CD4-positive, alpha-beta T cell (primary cell): ENCODE measurements around the gene SYTL4. TPM values are rescaled to one million over a fixed set of nuclear protein-coding genes. Genes with fewer than 3 reads are reported as not detected.
"Not testable (repeated sequence)": the region's sequence is repeated elsewhere in the genome, so short reads cannot be mapped to it uniquely, and the experiment has no call there.

Source experiments
- ATAC-seq: fragments of 200-7000 bp; cut with Tn5 transposase; one replicate; pipeline ENCODE4 v1.10.0; 2022; ENCODE audit warnings: mild to moderate bottlenecking; ENCODE audit not compliant: poor library complexity
- CTCF ChIA-PET: fragments of 350-600 bp; sonication (Branson Sonifier 250); formaldehyde crosslinking; loops from one replicate; lab custom pipeline; 2021; ENCODE audit warnings: antibody characterized with exemption, inconsistent platforms; lab: Charles Lee
- POLR2A ChIA-PET: fragments of 350-600 bp; sonication (Branson Sonifier 250); formaldehyde crosslinking; loops from one replicate; lab custom pipeline; 2021; ENCODE audit warnings: antibody characterized with exemption, inconsistent platforms; lab: Charles Lee
- DNase-seq, 14 experiments: peaks; one replicate each; pipeline ENCODE4 v3.0.0-alpha.2; 2013 to 2020; ENCODE audit warnings: mixed read lengths in 2 of 14
- H3K27ac ChIP-seq, 2 donors: one replicate each; pipeline versions ENCODE4 v1.5.1 to v1.7.0; 2013; ENCODE audit warnings: low read length in 2 of 2, low read depth in 1 of 2, mild to moderate bottlenecking in 1 of 2
- H3K27me3 ChIP-seq, 2 experiments: 1 replicate in 1 of 2; 2 replicates in 1 of 2; pipeline versions ENCODE4 v1.6.1 to v1.7.0; 2013; ENCODE audit warnings: low read length in 2 of 2, control low read depth in 1 of 2, mild to moderate bottlenecking in 1 of 2, moderate library complexity in 1 of 2; ENCODE audit not compliant: insufficient read depth in 2 of 2, control insufficient read depth in 1 of 2
- H3K36me3 ChIP-seq: one replicate; pipeline ENCODE4 v1.6.1; 2013; ENCODE audit warnings: low read length, control low read depth; ENCODE audit not compliant: insufficient read depth
- H3K4me1 ChIP-seq: one replicate; pipeline ENCODE4 v1.6.1; 2013; ENCODE audit warnings: low read length, control low read depth; ENCODE audit not compliant: insufficient read depth
- H3K4me3 ChIP-seq: one replicate; pipeline ENCODE4 v1.5.1; 2013; ENCODE audit warnings: mild to moderate bottlenecking, low read length, moderate library complexity
- H3K9me3 ChIP-seq, 2 experiments: 1 replicate in 1 of 2; 2 replicates in 1 of 2; pipeline versions ENCODE4 v1.6.1 to v1.7.0; 2013; ENCODE audit warnings: low read length in 2 of 2, mild to moderate bottlenecking in 2 of 2, control low read depth in 1 of 2, moderate library complexity in 1 of 2; ENCODE audit not compliant: control insufficient read depth in 1 of 2, insufficient read depth in 1 of 2
- H3K27ac Mint-ChIP-seq: one replicate; pipeline ENCODE4 v1.8.0; 2020; ENCODE audit warnings: mixed read lengths
- H3K27me3 Mint-ChIP-seq: one replicate; pipeline ENCODE4 v1.8.0; 2021; ENCODE audit warnings: mixed read lengths
- H3K36me3 Mint-ChIP-seq: one replicate; pipeline ENCODE4 v1.8.0; 2021; ENCODE audit warnings: low read depth, mixed read lengths
- H3K4me1 Mint-ChIP-seq: one replicate; pipeline ENCODE4 v1.8.0; 2021; ENCODE audit warnings: low read depth, mixed read lengths
- H3K4me3 Mint-ChIP-seq: one replicate; pipeline ENCODE4 v1.8.0; 2020; ENCODE audit warnings: mild to moderate bottlenecking, mixed read lengths
- H3K9me3 Mint-ChIP-seq: one replicate; pipeline ENCODE4 v1.8.0; 2020; ENCODE audit warnings: mixed read lengths
- intact Hi-C, 2 experiments: fragments of 100-400 bp; cut with DNase I in 1 of 2; cut with micrococcal nuclease in 1 of 2; formaldehyde crosslinking; loops; one replicate each; pipeline versions ENCODE4 v1.15.1 to v1.9.0; 2023 to 2025; cut with DNase I, micrococcal nuclease
- total RNA-seq, 174 experiments: library from RNA in 2 of 174; stranded (reverse) in 2 of 174; gene quantifications; one replicate each; pipeline ENCODE4 v1.2.3 and lab custom pipeline; 2021 to 2026
- TF ChIP-seq, protein P1 (sequence below): fragments of 200-600 bp; IDR thresholded peaks from one replicate; pipeline ENCODE4 v1.8.0; 2022; ENCODE audit warnings: antibody characterized with exemption, mild to moderate bottlenecking

SYTL4 gene
- total RNA-seq, 2 experiments from 2014 or later = not detected

DNA sequence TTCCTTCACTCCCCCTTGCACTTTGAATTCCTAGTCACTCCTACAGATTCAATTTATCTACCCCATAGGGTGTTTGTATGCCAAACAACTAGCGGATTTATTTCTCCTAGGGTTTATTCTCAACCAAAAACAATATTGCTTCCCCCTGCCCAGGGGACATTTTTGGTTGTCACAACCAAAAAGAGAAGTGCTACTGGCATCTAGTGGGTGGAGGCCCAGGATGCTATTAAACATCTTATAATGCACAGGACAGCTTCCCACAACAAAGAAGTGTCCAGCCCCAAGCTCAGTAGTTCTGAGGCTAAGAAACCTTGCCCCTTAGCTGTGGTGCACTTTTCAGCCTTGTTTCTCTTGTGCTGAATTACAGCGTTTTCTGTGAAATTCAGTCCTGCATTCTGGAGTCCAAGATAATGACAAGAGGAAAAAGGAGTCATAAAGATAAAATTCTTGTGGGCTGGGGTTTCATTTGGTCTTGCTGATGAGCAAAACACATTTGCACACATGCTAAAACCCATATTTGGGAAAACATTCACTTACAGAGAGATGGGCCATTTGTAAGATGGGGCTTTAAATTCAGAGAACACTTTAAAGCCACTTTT is 11.2 kb upstream of the SYTL4 start:
- intact Hi-C loops = no loop called here
- H3K36me3 ChIP-seq = no peaks in the 10 kb centered on the region
- ATAC-seq (no peak), DNase-seq (no peak)
- TF ChIP-seq, protein P1, sequence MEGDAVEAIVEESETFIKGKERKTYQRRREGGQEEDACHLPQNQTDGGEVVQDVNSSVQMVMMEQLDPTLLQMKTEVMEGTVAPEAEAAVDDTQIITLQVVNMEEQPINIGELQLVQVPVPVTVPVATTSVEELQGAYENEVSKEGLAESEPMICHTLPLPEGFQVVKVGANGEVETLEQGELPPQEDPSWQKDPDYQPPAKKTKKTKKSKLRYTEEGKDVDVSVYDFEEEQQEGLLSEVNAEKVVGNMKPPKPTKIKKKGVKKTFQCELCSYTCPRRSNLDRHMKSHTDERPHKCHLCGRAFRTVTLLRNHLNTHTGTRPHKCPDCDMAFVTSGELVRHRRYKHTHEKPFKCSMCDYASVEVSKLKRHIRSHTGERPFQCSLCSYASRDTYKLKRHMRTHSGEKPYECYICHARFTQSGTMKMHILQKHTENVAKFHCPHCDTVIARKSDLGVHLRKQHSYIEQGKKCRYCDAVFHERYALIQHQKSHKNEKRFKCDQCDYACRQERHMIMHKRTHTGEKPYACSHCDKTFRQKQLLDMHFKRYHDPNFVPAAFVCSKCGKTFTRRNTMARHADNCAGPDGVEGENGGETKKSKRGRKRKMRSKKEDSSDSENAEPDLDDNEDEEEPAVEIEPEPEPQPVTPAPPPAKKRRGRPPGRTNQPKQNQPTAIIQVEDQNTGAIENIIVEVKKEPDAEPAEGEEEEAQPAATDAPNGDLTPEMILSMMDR = no peak
- Mint-ChIP-seq H3K4me1 (no peaks in the 10 kb centered on the region), H3K9me3 (no peaks in the 10 kb centered on the region), H3K36me3 (no peaks in the 10 kb centered on the region), H3K27ac (no peak overlapping the region), H3K27me3 (peaks cover 12% of the 10 kb centered on the region), H3K4me3 (no peak overlapping the region)
- no peak overlapping the region for H3K27ac ChIP-seq
- ChIA-PET CTCF (interaction anchor here (1.4 kb wide), 1 partner anchor 25 kb away, joined by 3 read pairs; no protein-coding TSS in a partner anchor), POLR2A (no interaction called here)
- H3K9me3 ChIP-seq = no peaks in the 10 kb centered on the region
- no peaks in the 10 kb centered on the region for H3K4me1 ChIP-seq
- no peak overlapping the region for H3K4me3 ChIP-seq
- peaks cover 3 to 4% of the 10 kb centered on the region in 2 experiments for H3K27me3 ChIP-seq

DNA sequence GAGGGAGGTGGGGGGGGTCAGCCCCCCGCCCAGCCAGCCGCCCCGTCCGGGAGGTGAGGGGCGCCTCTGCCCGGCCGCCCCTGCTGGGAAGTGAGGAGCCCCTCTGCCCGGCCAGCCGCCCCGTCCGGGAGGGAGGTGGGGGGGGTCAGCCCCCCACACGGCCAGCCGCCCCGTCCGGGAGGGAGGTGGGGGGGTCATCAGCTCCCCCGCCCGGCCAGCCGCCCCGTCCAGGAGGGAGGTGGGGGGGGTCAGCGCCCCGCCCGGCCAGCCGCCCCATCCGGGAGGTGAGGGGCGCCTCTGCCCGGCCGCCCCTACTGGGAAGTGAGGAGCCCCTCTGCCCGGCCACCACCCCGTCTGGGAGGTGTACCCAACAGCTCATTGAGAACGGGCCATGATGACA is 7.9 kb downstream of the SYTL4 start:
- POLR2A ChIA-PET, H3K4me1 ChIP-seq, H3K27me3 ChIP-seq, ATAC-seq, CTCF ChIA-PET, intact Hi-C loops, H3K27ac Mint-ChIP-seq, H3K9me3 Mint-ChIP-seq, DNase-seq, H3K4me3 Mint-ChIP-seq, H3K36me3 Mint-ChIP-seq, H3K4me3 ChIP-seq, H3K4me1 Mint-ChIP-seq, H3K9me3 ChIP-seq, H3K36me3 ChIP-seq, H3K27ac ChIP-seq: not testable (repeated sequence)
- H3K27me3 Mint-ChIP-seq = peaks cover 20% of the 10 kb centered on the region

DNA sequence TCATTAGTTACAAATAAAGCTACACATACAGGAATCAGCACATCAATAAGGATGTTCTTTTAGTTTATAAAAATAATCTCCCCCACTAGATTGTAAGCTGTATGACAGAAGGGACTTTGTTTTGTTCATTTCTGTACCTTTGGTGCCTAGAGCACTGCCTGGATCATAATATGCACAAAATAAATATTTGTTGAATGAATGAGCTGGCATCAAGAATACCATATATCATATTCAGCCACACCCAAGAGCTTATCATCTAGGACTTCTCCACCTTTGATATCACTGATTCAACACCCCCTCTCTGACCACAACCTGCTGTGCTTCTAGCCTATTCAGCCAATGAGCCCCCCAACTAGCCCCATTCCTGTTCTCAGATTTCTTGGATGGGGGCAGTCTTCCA is 10.6 kb downstream of the SYTL4 start:
- Mint-ChIP-seq H3K27me3 (no peaks in the 10 kb centered on the region), H3K9me3 (no peaks in the 10 kb centered on the region), H3K36me3 (no peaks in the 10 kb centered on the region), H3K27ac (no peak overlapping the region), H3K4me1 (no peaks in the 10 kb centered on the region), H3K4me3 (no peak overlapping the region)
- no peak overlapping the region for H3K4me3 ChIP-seq
- POLR2A ChIA-PET = no interaction called here
- DNase-seq (no peak), ATAC-seq (no peak)
- intact Hi-C loops = no loop called here
- no peaks in the 10 kb centered on the region for H3K4me1 ChIP-seq
- no peak overlapping the region for H3K27ac ChIP-seq
- CTCF ChIA-PET = no interaction called here
- peaks cover 0 to 7% of the 10 kb centered on the region in 2 experiments for H3K9me3 ChIP-seq
- TF ChIP-seq, protein P1 = no peak
- no peaks in the 10 kb centered on the region for H3K36me3 ChIP-seq
- no peaks in the 10 kb centered on the region for H3K27me3 ChIP-seq

DNA sequence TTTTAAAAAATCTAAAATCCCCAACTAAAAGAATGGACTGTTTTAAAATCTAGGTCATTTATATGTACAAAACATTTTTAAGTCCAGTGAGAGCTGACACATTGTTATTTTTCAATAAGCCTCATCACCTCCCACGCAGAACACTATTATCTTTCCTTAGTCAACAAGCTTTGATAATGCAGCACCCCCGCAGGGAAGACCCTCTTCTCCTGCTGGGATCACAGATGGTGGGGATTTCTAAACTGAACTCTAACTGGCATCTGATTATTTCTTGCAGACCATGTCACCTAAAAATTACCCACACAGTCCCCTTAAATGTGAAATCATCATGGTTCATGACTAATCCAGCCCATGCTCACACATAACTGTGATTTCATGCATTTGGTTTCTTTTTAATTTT is 11.6 kb downstream of the SYTL4 start:
- H3K4me1 ChIP-seq = no peaks in the 10 kb centered on the region
- Mint-ChIP-seq H3K27me3 (no peaks in the 10 kb centered on the region), H3K36me3 (no peaks in the 10 kb centered on the region), H3K9me3 (no peaks in the 10 kb centered on the region), H3K4me3 (no peak overlapping the region), H3K4me1 (no peaks in the 10 kb centered on the region), H3K27ac (no peak overlapping the region)
- no peaks in the 10 kb centered on the region for H3K36me3 ChIP-seq
- TF ChIP-seq, protein P1 = no peak
- no peaks in the 10 kb centered on the region for H3K27me3 ChIP-seq
- ATAC-seq (no peak), DNase-seq (no peak)
- peaks cover 0 to 7% of the 10 kb centered on the region in 2 experiments for H3K9me3 ChIP-seq
- intact Hi-C loops = no loop called here
- POLR2A ChIA-PET = no interaction called here
- H3K4me3 ChIP-seq = no peak overlapping the region
- CTCF ChIA-PET = no interaction called here
- H3K27ac ChIP-seq = no peak overlapping the region
